Measurements from ENCODE around the gene KCNK16. TPM values are rescaled to one million over a fixed set of nuclear protein-coding genes. Genes with fewer than 3 reads are reported as not detected.
A peak's percentile ranks its signal among the peaks of the same experiment; 100 is the strongest.

The KCNK16 gene
- total RNA-seq, 1 experiment from 2014 or later = not detected

DNA sequence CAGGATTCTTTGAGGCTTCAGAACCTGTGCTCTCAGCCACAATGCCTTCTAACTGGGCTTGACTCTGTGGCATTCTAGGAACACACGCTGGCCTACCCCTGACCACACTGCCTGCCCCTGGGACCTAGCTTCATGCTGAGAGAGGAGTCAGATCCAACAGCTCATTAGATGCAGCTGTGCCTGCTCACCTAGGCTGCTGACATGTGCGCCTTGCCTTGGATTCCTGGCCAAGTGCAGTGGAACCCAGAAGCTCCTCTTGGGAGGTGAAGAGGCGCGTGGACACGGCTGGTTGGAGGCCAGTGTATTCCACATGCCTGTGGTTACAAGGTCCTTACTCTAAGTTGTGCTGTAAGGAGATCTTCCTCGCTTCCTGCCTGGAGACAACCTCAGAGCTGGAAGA lies 24.7 kb upstream of the KCNK16 start:
- H3K9me3 ChIP-seq = no peaks in the 10 kb centered on the region
- H3K4me3 ChIP-seq = no peak overlapping the region
- no peaks in the 10 kb centered on the region for H3K36me3 ChIP-seq
- H3K27me3 ChIP-seq = no peaks in the 10 kb centered on the region
- DNase-seq = no peak

DNA sequence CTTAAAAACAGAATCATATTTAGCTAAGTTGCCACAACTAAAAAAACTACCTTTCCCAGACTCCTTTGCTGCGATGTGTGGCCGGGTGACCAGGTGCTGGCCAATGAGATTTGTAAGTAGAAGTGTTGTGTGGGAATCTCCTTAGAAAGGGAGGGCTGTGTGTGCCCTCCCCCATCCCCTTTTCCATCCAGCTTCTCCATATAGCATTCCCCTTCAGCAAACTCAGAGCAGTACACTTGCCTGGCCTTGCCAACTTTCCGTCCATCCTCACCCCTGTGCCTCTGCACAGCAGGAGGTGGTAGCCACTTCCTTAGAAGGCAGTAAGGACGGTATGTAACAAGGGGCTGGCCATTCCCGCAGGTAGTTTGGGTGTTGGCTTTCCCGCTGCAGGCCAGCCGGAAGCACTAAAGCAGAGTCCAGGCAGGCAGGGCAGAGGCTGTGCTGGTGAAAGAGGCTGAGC lies 22.3 kb upstream of the KCNK16 start:
- no peak for DNase-seq

DNA sequence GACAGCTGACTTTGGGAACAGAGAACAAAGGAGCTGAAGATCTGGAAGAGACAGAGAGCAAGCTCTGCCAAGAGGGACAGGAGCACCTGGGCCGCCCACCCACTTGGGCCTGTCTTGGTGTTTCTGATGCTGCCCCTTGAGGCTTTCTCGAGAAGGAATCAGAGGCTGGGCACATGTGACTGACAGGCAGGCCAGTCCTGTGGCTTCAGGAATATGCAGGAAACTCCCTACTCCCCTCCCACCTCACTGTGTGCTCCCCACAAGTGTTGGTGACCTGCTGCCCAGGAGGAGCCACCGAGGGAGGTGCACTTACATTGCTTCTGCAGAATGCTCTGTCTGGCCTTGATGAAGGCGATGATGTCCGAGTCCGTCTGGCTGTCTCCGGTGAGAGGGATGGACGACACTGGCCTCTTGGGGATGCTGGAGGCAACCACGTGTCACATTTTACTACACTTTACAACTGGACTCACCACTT lies 20.9 kb upstream of the KCNK16 start:
- Histone ChIP-seq H3K27me3 (no peaks in the 10 kb centered on the region), H3K36me3 (no peaks in the 10 kb centered on the region), H3K9me3 (no peaks in the 10 kb centered on the region), H3K4me3 (no peak overlapping the region)
- DNase-seq = no peak

More for the DNA sequence above, 22.3 kb upstream of the KCNK16 start:
- Histone ChIP-seq H3K27me3 (no peaks in the 10 kb centered on the region), H3K36me3 (no peaks in the 10 kb centered on the region), H3K9me3 (no peaks in the 10 kb centered on the region), H3K4me3 (no peak overlapping the region)

DNA sequence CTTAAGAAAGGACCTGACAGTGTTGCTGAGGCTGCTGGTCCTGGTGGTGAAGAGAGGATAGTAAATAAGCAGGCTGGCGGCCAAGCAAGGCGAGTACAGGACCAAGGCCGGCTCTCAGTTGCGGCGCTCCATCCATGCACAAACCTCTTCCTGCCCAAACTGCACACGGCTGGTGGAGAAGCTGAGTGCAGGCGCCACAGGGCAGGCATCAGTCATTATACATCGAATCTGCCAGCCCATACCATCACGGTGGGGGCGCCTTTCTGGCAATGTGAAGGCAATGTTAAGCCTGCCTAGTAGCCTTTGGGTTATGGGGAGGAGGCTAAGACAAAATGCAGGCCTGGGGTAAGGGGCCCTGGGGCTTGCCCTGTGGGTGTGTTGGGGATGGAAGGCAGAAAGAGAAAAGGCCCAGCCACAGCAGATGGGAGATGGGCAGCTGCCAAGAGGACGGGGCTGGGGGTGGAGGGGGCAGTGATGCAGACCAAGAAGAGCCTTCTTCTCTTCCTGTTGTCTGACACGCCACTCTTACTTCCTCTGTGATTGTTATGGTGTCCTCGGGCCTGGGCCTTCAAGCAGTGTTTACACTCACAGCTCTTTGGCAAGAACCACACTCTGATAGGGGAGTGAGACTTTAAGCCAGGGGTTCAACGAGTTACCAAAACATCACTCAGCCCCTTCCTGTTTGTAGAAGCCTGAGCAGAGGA lies 20.3 kb upstream of the KCNK16 start:
- H3K27me3 ChIP-seq = no peaks in the 10 kb centered on the region
- H3K4me3 ChIP-seq = no peak overlapping the region
- no peak for DNase-seq
- H3K36me3 ChIP-seq = no peaks in the 10 kb centered on the region
- H3K9me3 ChIP-seq = no peaks in the 10 kb centered on the region

DNA sequence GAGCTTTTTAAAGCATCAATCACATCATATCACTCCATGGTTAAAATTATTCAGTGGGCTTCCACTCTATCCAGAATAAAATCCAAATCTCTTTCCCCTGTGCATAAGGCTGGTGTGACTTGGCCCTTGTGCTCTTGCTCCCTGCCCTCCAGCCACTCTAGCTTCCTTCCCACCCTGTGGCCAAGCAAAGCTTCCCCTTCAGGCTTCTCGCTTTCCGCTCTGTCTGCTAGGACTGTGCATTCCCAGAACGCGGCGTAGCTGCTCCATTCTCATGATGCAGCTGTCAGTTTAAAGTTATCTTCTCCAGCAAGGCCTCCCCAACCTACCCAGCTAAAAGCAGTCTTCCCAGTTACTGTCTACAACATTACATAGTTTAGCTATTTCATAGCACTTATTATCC lies 19.4 kb upstream of the KCNK16 start:
- Histone ChIP-seq H3K27me3 (no peaks in the 10 kb centered on the region), H3K9me3 (no peaks in the 10 kb centered on the region), H3K4me3 (no peak overlapping the region), H3K36me3 (no peaks in the 10 kb centered on the region)
- DNase-seq = no peak

DNA sequence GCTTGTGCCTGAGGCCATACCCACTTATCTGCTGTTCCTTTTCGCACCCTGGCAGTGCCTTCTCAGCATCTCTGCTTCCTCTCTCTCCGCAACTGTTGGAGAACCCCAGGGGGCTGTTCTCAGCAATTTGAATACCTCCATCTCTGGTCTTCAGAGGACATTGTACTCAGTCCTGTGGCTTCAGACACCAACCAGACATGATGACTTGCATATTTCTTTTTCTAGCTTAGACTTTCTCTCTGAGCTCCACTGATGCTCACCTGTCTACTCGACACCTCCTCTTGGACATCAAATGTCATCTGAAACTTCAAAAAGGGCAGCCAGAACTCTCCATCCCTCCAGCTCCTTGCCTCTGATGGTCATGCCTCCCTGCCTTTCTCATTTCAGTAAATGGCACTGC lies 18.9 kb upstream of the KCNK16 start:
- Histone ChIP-seq H3K9me3 (no peaks in the 10 kb centered on the region), H3K4me3 (no peak overlapping the region), H3K36me3 (no peaks in the 10 kb centered on the region), H3K27me3 (no peaks in the 10 kb centered on the region)
- DNase-seq = no peak

DNA sequence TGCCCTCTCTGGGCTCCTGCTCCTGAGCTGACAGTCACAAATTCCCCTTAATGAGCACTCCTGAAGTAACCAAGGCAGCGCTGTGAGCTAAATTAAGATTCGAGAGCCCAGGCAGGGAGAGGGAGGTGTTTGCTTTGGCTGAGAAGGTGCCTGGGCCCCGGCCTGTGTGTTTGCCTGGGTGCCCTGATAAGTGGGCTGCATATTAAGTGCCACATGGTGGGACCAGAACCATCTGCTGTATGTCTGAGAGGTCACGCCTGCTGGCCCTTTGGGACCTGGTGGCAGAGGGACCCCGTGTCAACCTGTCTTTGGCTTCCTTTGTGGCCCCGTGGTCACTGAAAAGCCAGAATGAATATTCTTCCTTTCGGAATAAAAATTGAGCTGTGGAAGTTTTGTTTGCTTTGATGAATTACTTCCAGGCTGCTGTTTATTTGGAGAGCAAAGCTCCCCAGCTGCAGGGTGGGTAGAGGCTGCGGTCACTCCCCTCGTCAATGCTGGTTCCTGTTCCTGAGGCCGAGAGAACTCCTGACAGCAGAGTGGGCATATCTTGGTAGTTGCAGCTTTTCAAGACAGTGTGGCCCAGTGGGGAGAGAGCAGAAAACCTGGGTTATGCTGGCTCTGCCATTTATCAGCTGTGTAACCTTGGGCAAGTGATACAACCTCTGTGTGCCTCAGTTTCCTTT lies 17.5 kb upstream of the KCNK16 start:
- no peak for DNase-seq
- no peaks in the 10 kb centered on the region for H3K36me3 ChIP-seq
- no peak overlapping the region for H3K4me3 ChIP-seq

DNA sequence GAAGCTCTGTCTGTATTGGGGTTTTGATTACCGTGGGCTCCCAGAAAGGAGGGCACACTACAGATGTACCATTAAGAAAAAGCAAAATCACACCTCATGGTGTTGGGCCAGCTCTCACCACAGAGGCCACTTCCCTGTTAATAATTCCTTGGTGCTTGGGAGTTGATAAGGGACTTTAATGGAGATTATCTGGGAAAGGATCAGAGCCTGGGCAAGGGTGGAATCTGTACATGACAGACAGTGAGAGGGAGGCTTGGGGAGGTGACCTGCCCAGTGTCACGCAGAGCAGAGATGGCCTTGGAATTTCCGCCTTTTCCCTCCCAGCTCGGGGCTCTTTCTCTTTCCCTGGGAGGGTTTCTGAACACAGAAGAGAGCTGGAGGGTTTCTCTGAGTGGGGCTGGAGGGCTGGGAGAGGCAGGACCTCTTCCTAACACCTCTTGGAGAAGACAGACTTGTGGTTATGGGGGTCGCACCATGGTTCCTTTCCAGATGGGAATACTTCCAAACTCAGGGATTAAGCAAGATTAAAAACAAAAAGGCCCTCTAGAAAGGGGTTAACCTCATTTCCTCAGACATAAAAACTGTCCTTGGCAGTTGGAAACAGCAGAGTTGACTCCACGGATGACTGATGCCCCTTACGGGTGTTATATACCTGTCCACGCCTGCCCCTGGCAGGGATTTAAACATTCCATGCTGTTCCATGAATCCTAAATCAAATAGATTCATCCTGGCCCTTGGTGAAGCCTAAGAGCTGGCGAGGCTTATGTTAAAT lies 16.8 kb upstream of the KCNK16 start:
- no peak for DNase-seq
- Histone ChIP-seq H3K9me3 (no peaks in the 10 kb centered on the region), H3K4me3 (no peak overlapping the region), H3K36me3 (no peaks in the 10 kb centered on the region), H3K27me3 (no peaks in the 10 kb centered on the region)

More for the DNA sequence above, 17.5 kb upstream of the KCNK16 start:
- no peaks in the 10 kb centered on the region for H3K27me3 ChIP-seq
- no peaks in the 10 kb centered on the region for H3K9me3 ChIP-seq

DNA sequence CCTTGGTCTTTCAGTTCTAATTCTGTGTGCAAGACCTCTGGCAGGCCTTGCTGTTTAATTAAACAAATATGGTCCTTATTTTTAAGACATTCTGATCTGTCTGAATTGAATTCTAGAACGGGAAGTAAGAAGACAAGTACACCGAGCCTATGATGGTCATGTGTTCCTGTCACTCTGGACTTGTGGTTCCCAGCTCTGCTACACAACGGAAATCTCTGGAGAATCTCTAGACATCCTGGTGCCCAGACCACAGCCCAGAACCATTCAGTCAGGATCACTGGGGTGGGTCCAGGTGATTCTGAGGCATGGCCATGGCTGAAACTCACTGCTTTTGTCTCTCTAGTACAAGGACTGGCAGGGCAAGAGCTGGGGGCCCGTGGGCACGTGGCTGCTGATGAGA lies 15.9 kb upstream of the KCNK16 start:
- Histone ChIP-seq H3K27me3 (no peaks in the 10 kb centered on the region), H3K36me3 (no peaks in the 10 kb centered on the region), H3K4me3 (no peak overlapping the region), H3K9me3 (no peaks in the 10 kb centered on the region)
- DNase-seq = no peak

DNA sequence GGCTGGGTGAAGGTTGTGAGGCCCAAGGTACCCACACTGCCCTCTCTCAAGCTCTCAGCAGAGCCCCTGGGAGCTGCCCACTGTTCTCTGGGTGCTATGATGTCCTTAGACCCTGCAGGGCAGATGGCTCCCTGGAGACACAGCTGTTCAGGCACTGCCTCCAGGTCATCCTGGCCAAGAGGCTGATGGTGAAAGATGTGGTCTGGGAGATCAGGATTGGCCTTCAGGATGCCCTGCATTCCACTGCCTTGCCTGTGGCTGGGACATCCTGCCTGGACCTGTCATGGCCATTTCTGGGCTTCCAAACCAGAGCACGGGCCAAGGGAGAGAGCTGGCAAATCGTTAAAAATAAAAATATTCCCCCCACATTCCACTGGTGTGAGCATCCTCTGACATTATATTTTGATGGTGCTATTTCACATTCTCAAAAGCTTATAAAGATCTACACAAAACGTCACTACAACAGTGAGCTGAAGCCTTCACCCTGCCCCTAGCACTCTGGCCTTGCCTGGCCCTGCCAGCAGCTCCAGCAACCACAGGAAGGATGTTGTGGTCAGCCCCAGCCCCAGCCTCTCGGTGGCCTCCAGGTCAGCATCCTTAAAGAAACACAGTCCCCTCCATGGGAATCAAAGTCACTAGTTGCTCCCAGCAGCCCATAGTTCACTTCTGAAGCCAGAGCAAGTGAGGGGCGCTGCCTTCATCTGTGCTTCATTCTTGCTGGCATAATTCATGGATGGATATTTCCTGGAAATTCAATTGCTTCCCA lies 13.5 kb upstream of the KCNK16 start:
- H3K4me3 ChIP-seq = no peak overlapping the region
- no peaks in the 10 kb centered on the region for H3K36me3 ChIP-seq
- no peaks in the 10 kb centered on the region for H3K9me3 ChIP-seq
- peak; percentile 9 for DNase-seq
- no peaks in the 10 kb centered on the region for H3K27me3 ChIP-seq

DNA sequence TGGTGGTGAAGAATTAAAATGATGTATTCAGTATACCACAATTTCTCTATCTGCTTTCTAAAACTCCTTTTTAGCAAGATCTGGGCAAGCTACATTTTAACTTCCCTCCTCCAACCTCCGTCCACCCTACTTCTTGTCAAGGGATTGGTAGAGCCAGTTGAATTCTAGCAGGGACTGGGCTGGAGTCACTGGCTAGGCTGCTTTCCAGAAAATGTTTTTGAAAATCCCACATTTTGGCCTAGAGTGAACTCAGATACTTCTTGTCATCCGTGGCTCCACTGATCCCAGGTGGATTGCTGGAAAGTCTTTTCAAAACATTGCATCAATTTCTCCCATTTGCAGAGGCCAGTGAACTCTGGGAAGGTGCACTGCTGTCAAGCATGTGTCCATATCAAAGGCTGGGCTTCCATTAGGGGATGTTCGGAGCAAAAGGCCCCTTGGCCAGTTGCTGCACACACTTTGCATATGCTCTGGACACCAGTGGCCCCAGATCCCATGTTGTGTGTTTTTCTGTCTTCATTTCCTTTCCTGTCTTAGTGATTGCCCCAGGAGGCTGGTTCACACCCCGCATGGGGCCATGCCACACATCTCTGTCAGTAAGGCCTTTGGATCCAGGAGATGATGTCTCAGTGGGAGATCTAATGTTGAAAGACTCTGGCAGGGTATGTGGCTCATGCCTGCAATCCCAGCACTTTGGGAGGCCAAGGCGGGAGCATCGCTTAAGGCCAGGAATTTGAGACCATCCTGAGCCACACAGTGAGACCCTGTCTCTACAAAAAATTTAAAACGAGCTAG lies 11.3 kb upstream of the KCNK16 start:
- Histone ChIP-seq H3K9me3 (no peaks in the 10 kb centered on the region), H3K27me3 (no peaks in the 10 kb centered on the region), H3K4me3 (no peak overlapping the region), H3K36me3 (no peaks in the 10 kb centered on the region)
- DNase-seq = no peak

DNA sequence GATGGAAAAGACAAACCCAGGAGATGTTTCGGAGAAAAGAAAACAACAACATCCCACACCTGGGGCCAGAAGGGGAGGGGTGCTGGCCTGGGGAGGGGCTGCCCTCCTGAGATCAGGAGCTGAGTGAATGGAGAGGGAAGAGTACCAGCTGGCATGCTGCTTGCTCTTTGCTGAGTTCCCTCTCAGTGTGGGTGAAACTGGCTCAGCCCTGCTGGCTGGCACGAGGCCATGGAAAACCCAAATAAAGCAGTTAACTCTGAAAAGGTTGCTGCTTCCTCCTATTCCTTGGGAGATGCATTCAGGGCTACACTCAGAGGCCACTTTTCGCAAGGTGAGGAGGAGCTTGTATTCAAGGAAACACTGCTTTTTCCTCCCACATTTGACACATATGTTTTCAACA lies 8.0 kb upstream of the KCNK16 start:
- no peak for DNase-seq
- H3K9me3 ChIP-seq = no peaks in the 10 kb centered on the region
- no peaks in the 10 kb centered on the region for H3K27me3 ChIP-seq
- H3K36me3 ChIP-seq = no peaks in the 10 kb centered on the region
- H3K4me3 ChIP-seq = no peak overlapping the region

DNA sequence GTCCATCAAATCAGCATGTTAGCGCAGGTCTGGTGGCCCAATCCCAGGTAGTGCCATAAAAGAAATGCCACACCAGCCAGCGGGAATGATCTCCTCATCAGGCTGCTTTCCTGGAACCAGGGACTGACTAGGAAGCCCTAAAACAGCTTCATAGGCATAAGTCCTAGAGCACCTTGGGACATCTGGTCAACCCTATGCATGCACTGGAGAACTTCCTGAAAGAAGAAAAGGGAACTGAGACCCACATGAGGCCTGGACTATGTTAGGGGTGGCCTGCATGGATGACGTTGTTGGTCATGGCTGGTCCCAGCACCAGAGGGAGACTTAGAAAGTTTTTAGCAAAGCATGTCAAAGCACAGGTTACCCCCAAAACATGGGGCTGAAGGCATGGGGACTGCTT lies 7.6 kb upstream of the KCNK16 start:
- Histone ChIP-seq H3K36me3 (no peaks in the 10 kb centered on the region), H3K27me3 (no peaks in the 10 kb centered on the region), H3K9me3 (no peaks in the 10 kb centered on the region), H3K4me3 (no peak overlapping the region)
- no peak for DNase-seq

DNA sequence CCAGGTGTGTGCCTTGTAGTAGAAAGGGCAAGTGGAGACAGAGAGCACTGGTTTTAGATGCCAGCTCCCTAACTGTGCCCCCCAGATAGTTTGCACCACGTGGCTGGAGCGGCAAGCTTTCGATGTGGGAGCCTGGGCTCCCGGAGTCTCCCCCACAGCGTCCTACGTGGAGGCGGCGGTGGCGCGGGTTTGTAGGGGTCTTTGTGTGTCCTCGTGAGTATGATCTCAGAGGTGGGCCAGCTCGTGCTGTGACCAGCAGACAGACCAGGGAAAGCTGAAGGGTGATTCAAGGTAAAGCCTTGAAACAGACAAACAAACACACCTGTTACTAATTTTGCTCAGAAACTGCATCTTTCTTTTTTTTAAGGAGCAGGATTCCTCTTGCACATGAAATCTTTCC lies 5.6 kb upstream of the KCNK16 start:
- H3K36me3 ChIP-seq = no peaks in the 10 kb centered on the region
- no peak for DNase-seq
- H3K27me3 ChIP-seq = no peaks in the 10 kb centered on the region
- H3K9me3 ChIP-seq = no peaks in the 10 kb centered on the region
- H3K4me3 ChIP-seq = no peak overlapping the region

DNA sequence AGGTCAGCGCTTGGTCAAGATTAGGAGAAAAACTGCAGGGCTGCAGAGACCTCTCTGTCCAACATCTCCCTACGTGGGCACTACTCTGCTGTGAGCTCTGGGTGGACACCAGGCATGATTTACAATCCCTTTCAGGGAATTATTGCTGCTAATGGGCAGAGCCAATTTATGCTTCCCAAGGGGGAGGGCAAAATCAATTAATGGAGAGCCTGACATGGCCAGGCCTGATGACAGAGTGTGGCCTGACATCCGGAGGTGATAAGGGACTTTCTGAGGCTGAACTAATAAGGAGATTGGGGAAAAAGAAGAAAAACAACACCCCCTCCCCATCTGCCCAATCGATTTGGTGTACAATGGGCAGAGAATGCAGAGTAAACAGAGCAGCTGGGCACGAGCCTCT lies 5.0 kb upstream of the KCNK16 start:
- no peak for DNase-seq
- Histone ChIP-seq H3K4me3 (no peak overlapping the region), H3K36me3 (no peaks in the 10 kb centered on the region), H3K27me3 (no peaks in the 10 kb centered on the region), H3K9me3 (no peaks in the 10 kb centered on the region)

DNA sequence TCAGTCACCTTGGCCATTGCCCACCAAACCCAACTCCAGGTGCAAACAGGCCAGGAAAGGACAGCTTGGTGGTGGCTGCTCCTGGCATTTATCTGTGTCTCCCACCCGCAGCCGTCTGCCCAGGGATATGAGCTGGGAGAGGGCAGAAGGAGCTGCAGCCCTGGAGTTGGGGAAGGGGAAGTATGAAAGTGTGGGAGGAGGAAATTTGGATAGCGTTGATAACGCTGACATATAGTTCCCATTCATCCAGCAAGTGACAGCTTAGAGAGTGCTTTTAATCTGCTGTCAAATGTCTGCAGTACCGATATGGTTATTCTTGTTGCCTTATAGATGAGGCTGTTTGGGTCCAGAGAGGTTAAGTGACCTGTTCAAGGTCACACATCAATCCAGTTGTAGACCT lies 741 bp downstream of the KCNK16 start:
- Histone ChIP-seq H3K9me3 (no peaks in the 10 kb centered on the region), H3K36me3 (no peaks in the 10 kb centered on the region), H3K4me3 (no peak overlapping the region), H3K27me3 (no peaks in the 10 kb centered on the region)
- DNase-seq = no peak

Data from MG63 (cell line).